GF-D8 (cell line): ENCODE data around the gene MAP3K5.
"Not testable (repeated sequence)": the region's sequence is repeated elsewhere in the genome, so short reads cannot be mapped to it uniquely, and the experiment has no call there.

Source experiments
- DNase-seq: peaks from one replicate; lab custom pipeline; 2025; lab: John Stamatoyannopoulos, UW

The MAP3K5 gene

GRCh38 chr6:136721467-136721866 is 70.8 kb downstream of the MAP3K5 start:
- DNase-seq: no peak

- DNase-seq: no peak
Measured at GRCh38 chr6:136720045-136720770, 72.1 kb downstream of the MAP3K5 start.

- DNase-seq: no peak
Measured at GRCh38 chr6:136719280-136720044, 72.8 kb downstream of the MAP3K5 start.

DNA sequence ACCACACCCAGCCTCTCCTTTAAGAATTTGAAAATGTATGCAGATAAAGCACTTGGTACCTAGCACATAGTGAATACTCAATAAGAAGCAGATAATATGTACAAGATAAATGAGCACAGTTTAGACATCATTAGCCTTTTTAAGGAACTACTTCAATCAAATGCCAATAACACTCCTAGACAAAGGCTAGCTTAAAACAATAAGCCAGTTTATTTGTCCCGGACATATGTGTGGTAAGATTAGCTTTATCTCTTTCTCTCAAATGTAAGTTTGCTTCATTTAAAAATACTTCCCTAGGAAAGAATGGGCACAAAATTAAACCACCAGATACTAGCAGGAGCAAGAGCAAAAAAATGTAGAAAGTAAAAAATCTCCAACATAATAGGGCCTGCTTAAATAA is 73.8 kb downstream of the MAP3K5 start:
- no peak for DNase-seq

- DNase-seq: no peak
Measured at GRCh38 chr6:136717716-136717990, 74.6 kb downstream of the MAP3K5 start.

- DNase-seq: no peak
Measured at GRCh38 chr6:136716917-136717715, 75.2 kb downstream of the MAP3K5 start.

GRCh38 chr6:136712642-136713041 is 79.6 kb downstream of the MAP3K5 start:
- DNase-seq: not testable (repeated sequence)

DNA sequence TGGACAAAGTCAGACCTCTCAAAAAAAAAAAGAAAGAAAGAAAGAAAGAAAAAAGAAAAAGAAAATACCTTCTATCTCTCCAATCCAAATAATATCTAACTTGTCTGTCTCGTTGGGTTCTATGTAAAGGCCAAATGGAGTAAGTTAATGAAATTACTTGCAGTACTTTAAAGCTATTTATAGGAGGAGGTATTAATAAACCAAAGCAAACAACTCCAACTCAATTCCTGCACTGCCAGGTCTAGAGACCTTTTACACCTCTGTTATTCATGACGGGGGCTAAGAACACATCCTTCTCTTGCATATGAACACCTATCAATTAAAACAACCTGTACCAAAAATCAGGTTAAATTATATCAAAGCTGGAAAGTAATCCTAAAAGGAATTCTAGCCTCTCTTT is 80.6 kb downstream of the MAP3K5 start:
- DNase-seq: no peak

GRCh38 chr6:136710877-136711552 is 81.3 kb downstream of the MAP3K5 start:
- DNase-seq: no peak

DNA sequence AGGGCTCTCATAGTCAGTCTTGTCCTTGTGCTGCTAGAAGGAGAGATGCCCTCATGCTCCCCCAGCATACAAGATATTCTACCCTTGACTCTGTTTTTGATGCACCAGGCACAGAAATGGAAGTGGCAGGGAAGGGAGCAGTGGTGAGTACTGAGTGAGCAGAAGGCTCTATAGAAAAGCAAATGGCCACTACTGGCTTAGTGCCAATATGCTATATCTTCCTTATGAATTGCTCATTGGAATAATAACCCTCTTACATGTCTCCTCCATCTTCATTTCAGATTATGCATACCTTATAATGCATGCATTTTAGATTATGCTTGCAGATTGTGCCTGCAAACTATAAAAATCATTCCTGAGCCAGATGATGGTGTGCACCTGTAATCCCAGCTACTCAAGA is 82.8 kb downstream of the MAP3K5 start:
- DNase-seq: no peak

GRCh38 chr6:136706430-136706829 is 85.8 kb downstream of the MAP3K5 start:
- no peak for DNase-seq

DNA sequence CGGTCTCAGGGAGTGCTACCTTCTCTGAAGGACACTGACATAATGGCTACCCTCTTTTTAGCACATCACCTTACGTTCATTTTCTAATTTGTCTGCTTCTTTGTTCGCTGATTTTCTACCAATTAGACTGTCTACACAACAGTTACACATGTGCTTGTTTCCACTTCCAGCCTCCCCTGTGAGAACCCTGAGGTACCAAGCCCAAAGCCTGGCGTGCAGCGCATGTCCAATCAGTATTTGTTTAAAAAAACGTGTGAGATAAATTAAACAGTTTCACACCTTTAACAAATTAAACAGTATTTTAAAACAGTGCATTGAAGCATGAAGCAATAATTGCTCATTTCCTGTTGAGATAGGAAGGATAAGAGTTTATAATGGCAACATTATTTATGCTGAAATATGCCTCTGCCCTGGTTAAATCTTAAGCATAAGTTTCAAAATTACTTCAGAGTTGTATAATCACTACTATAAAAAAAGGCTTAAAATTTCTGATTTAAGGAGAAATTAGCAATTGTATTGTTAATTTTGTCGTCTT is 88.9 kb downstream of the MAP3K5 start:
- no peak for DNase-seq

GRCh38 chr6:136701045-136701444 is 91.2 kb downstream of the MAP3K5 start:
- no peak for DNase-seq

DNA sequence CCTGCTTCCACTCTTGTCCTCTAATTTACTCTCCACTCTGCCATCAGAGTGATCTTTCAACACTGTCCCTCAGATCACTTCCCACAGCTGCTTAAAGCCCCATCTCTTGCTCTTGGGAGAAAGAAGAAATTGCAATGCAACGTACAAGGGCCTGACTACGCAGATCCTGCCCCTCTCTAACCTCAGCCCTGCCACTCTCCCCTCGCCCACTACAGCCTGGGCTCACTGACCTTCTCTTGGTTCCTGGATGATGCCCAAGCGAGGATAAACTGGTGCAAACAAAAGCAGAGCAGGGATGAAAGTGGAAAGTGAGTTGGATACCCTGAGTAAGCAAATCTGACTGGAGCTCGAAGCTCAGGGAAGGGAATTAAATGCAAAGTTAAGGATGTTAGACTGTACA is 92.9 kb downstream of the MAP3K5 start:
- DNase-seq: no peak

DNA sequence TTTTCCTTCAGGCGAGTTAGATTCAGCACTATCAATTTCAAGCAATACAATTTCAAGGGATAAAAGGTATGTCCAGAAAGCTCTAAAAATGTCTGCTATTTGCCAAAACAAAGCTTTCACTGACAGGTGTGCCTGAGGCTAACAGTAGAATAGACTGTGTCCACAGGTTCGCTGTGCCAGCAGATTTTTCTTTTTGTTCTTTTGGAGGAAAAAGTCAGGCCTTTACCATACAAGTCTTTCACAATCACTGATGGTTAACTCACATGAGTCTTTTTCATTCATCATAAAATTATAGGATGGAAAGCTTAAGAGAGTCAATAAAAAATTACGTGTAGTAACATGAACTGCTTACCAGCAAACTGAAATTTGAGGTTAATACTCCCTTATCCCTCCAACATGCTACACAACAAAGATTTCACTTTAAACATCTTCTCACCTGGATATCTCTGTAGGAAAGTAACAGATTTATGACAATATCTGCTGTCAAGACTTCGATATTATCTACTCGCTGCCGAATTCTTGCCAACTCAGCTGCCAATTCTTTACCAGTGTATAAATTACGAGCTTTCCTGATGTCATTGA is 95.4 kb downstream of the MAP3K5 start:
- no peak for DNase-seq

- DNase-seq: peak; percentile 46
Measured at GRCh38 chr6:136696238-136696637, 96.0 kb downstream of the MAP3K5 start.

- DNase-seq: no peak
Measured at GRCh38 chr6:136695412-136695811, 96.9 kb downstream of the MAP3K5 start.

DNA sequence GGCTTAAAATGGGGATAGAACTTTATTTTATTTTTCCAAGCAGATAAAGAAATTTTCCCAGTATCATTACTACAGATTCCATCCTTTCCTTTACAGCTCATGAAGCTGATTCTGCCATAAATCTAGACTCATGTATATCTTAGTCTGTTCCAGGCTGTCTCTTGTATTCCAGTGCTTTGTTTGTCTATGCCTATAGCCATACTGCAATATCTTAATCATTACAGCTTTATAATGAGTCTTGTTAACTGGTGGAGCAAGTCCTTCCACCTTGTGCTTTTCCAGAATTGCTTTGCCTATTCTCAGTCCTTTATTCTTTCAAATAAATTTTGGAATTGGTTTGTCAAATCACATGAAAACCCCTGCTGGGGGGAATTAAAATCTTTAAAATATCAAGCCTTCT is 99.2 kb downstream of the MAP3K5 start:
- no peak for DNase-seq

- DNase-seq: not testable (repeated sequence)
Measured at GRCh38 chr6:136687894-136688293, 104.4 kb downstream of the MAP3K5 start.

DNA sequence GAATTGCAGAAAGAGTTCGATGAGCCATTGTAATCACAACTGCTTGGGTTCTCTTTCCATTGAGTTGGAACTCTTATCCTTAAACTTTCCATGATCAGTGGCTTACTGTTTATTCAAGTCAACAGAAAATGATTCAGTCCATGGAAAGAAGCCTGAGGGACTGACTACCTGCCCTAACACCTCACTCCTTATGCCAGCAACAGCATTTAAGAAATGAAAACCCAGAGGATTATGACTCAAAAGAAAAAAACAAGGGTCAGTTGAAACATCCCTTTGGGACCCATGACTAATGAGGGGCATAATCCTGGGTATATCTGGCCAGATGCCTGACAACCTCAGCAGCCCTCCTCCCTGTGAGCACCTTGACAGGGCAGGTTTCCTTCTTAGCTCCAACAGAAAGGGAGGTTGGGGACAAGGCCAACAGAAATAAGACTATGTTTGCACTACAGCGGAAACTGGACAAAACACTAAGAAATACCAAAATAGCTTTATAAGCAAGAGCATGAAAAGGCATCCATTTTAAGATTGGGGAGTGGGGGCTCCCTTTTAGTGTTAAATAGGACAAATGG is 106.7 kb downstream of the MAP3K5 start:
- DNase-seq: no peak

- no peak for DNase-seq
Measured at GRCh38 chr6:136684466-136684865, 107.8 kb downstream of the MAP3K5 start.
